GM18499 (cell line): ENCODE measurements around the gene KRT16.

ENCODE experiments used
- ATAC-seq: cut with Tn5 transposase; IDR thresholded peaks from one replicate; pipeline ENCODE4 v1.9.1; 2021; ENCODE audit warnings: moderate number of reproducible peaks; ENCODE audit not compliant: insufficient read depth, unreplicated experiment

The KRT16 gene

DNA sequence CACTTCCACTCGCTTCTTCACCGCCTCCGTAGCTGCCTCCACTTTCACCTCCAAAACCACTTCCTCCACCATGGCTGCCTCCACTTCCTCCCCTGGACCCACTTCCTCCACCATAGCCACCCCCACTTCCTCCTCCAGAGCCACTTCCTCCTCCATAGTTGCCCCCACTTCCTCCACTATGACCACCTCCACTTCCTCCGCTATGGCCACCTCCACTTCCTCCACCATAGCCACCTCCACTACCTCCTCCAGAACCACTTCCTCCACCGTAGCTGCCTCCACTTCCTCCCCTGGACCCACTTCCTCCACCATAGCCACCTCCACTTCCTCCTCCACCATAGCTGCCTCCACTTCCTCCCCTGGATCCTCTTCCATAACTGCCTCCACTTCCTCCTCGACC, 45.2 kb downstream of the KRT16 start:
- no peak for ATAC-seq

DNA sequence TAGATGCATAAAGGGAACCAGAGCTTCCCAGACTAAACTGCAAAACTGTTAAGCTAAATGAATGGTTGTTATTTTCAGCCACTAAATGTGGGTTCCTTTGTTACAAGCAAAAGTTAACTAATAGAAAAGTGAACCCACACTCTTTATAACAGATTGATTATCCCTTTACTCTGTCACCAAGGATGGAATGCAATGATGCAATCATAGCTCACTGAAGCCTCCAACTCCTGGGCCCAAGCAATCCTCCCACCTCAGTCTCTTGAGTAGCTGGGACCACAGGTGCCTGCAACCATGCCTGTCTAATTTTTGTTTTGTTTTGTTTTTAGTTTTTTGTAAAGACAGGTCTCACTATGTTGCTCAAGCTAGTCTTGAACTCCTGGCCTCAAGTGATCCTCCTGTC, 47.2 kb downstream of the KRT16 start:
- ATAC-seq: no peak

DNA sequence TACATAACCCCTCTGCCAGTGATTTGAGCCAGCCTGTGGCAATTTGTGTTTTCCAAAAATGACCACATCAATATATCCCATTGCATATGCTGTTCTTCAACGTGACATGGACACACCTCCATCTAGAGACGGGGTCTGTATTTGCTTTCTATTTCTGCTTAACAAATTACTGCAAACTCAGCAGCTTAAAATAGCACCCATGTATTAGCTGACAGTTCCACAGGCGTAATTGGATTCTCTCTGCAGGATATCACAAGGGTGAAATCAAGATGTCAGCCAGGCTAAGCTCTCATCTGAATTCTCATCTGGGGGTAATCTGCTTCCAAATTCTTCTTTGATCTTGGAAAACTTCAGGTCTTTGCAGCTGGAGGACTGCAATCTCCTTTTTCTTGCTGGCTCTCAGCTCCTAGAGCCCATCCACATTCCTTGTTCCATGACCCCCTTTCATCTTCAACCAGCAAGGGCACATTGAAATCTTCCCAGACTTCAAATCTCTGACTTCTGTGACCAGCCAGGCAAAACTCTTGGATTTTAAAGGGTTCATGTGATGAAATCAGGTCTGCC, 48.9 kb downstream of the KRT16 start:
- no peak for ATAC-seq

DNA sequence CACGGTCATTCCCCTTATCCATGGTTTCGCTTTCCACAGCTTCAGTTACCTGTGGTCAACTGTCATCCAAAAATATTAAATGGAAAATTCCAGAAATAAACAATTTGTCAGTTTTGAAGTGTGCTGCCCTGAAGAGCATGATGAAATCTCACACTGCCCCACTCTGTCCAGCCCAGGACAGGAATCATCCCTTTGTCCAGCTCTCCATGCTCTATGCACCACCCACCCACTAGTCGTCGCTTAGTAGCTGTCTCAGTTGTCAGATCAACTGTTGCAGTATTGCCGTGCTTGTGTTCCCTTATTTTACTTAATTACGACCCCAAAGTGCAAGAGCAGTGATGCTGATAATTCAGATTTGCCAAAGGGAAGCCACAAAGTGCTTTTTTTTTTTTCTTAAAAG, 51.0 kb downstream of the KRT16 start:
- no peak for ATAC-seq
